A549 (cell line): ENCODE data around the gene ATF7IP2.

Experiments
- JUN ChIP-seq, 2 experiments: fragments of >200 bp; sonication (Bioruptor Twin); formaldehyde crosslinking; IDR thresholded peaks; 2 replicates in 1 of 2; 3 replicates in 1 of 2; pipeline ENCODE4 v1.6.1; 2016 to 2017
- MAFK ChIP-seq: fragments of 450-650 bp; IDR thresholded peaks from 2 replicates; pipeline ENCODE4 v1.6.1; 2014; ENCODE audit not compliant: partially characterized antibody
- RARB ChIP-seq: fragments of 250-450 bp; sonication (Bioruptor Pico); IDR thresholded peaks from 2 replicates; pipeline ENCODE4 v1.8.0; 2021; ENCODE audit warnings: mild to moderate bottlenecking, moderate library complexity
- SREBF2 ChIP-seq: fragments of 450-650 bp; IDR thresholded peaks from 2 replicates; pipeline ENCODE4 v1.6.1; 2014; ENCODE audit warnings: mild to moderate bottlenecking, moderate library complexity

DNA sequence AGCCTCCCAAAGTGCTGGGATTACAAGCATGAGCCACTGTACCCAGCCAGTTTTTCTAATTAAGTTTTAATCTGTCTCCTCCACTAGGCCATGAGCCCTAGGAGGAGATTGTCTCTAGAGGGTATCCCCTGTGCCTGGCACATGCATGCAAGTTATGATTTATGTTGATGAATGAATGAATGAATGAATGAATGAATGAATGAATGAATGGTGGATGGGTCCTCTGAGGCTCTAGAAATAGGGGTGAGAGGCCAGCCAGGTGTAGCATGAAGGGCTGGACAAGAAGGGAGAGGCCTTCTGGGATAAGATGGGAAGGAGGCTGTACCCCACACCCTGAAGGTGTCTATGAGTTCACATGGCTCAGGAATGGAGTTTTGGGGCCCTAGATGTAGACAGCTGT is 145.7 kb downstream of the ATF7IP2 start:
- TF ChIP-seq SREBF2 = no peak
- no peak for TF ChIP-seq JUN (IDR thresholded peaks at IDR 0.05)
- no peak for TF ChIP-seq MAFK
- TF ChIP-seq RARB = no peak
